Spleen (tissue), 11 donors: ENCODE results near the gene CELF3. TPM values are rescaled to one million over a fixed set of nuclear protein-coding genes. Genes with fewer than 3 reads are reported as not detected.
"Not testable (repeated sequence)": the region's sequence is repeated elsewhere in the genome, so short reads cannot be mapped to it uniquely, and the experiment has no call there.

Experiments
- DNase-seq: peaks from one replicate; pipeline ENCODE4 v3.0.0-alpha.2; 2020
- H3K27ac ChIP-seq, 8 donors: fragments of 200-600 bp; sonication (generic) in 7 of 8; 1 replicate in 4 of 8; 2 replicates in 4 of 8; pipeline versions ENCODE4 v1.5.0 to v1.8.0; 2016 to 2021; ENCODE audit warnings: inconsistent platforms in 4 of 8, mild to moderate bottlenecking in 4 of 8, moderate library complexity in 1 of 8
- H3K27me3 ChIP-seq, 7 donors: fragments of 200-600 bp; sonication (generic) in 6 of 7; replicated peaks in 1 of 7; 1 replicate in 4 of 7; 2 replicates in 3 of 7; pipeline versions ENCODE4 v1.5.0 to v1.8.0; 2016 to 2021; ENCODE audit warnings: inconsistent platforms in 3 of 7, mild to moderate bottlenecking in 1 of 7
- H3K36me3 ChIP-seq, 6 donors: fragments of 200-600 bp; sonication (generic) in 5 of 6; 1 replicate in 4 of 6; 2 replicates in 2 of 6; pipeline versions ENCODE4 v1.5.0 to v1.8.0; 2016 to 2021; ENCODE audit warnings: inconsistent platforms in 2 of 6
- H3K4me1 ChIP-seq, 6 donors: fragments of 200-600 bp; sonication (generic) in 5 of 6; 1 replicate in 3 of 6; 2 replicates in 3 of 6; pipeline versions ENCODE4 v1.5.0 to v1.8.0; 2016 to 2021; ENCODE audit warnings: inconsistent platforms in 3 of 6
- H3K4me3 ChIP-seq, 8 donors: fragments of 200-600 bp; sonication (generic) in 7 of 8; 1 replicate in 4 of 8; 2 replicates in 4 of 8; pipeline versions ENCODE4 v1.5.0 to v1.8.0; 2016 to 2021; ENCODE audit warnings: inconsistent platforms in 4 of 8, mild to moderate bottlenecking in 4 of 8, moderate library complexity in 2 of 8
- H3K9me3 ChIP-seq, 8 donors: fragments of 200-600 bp; sonication (generic) in 7 of 8; 1 replicate in 4 of 8; 2 replicates in 4 of 8; pipeline versions ENCODE4 v1.5.0 to v1.8.0; 2016 to 2021; ENCODE audit warnings: inconsistent platforms in 4 of 8
- CTCF ChIP-seq, 11 experiments: fragments of 200-600 bp in 7 of 11; fragments of 450-650 bp in 4 of 11; sonication (generic) in 4 of 11; IDR thresholded peaks in 8 of 11; conservative IDR thresholded peaks in 3 of 11; 1 replicate in 7 of 11; 2 replicates in 4 of 11; pipeline versions ENCODE4 v1.4.0 to v1.8.0; 2016 to 2021; ENCODE audit warnings: antibody characterized with exemption in 11 of 11, inconsistent platforms in 4 of 11, mild to moderate bottlenecking in 1 of 11
- POLR2A ChIP-seq, 3 donors: fragments of 450-650 bp; IDR thresholded peaks; one replicate each; pipeline ENCODE4 v1.5.1; 2017; ENCODE audit warnings: antibody characterized with exemption in 3 of 3, mild to moderate bottlenecking in 1 of 3
- POLR2AphosphoS5 ChIP-seq, 3 donors: sonication (generic); formaldehyde crosslinking; IDR thresholded peaks; one replicate each; pipeline ENCODE4 v1.5.1; 2017; ENCODE audit warnings: antibody characterized with exemption in 3 of 3
- WGBS, 5 donors: extraction: QIAGEN DNeasy Blood & Tissue Kit in 3 of 5; methylation state at CpG; one replicate each; pipeline versions ENCODE4 v1.1.5 to v1.1.7; 2013 to 2018; 5-methylcytosine and 5-hydroxymethylcytosine counted together
- intact Hi-C: fragments of 100-400 bp; cut with DNase I; formaldehyde crosslinking; loops from one replicate; pipeline ENCODE4 v1.15.0; 2023; ENCODE audit warnings: low total_unique reads
- polyA plus RNA-seq, 3 donors: library from polyadenylated mRNA; stranded (reverse); fragments of 200-250 nt; gene quantifications; one replicate each; pipeline ENCODE4 v1.2.1, GENCODE V29; 2013
- total RNA-seq, 7 donors: library from RNA; depleted of rRNA in 3 of 7; stranded (reverse); fragments of >200 nt in 3 of 7; fragmentation: NEBNext Ultra II Directional in 4 of 7; extraction: Animal tissue kit (Norgen Biotek cat#: 25700) in 4 of 7; gene quantifications; one replicate each; pipeline versions ENCODE4 v1.1.0 to v1.2.1, GENCODE V29; 2016 to 2021
- donor health status: healthy with polysubstance abuse.
- donor health status: DM: no; HTN: no; CAD: no; lungs with moderate emphysema.
- donor health status: DM: no; HTN: no; CAD: no.
- donor health status: Bipolar disorder and iron deficiency.
- donor health status: healthy.
- donor health status: DM: no; HTN: no; CAD: no.
- donor health status: DM: yes; HTN: yes; CAD: no.

CELF3 gene
- total and polyA plus RNA-seq, 10 donors: 0.02 to 0.40 TPM; not detected in 8

- TF ChIP-seq CTCF (IDR thresholded peaks at IDR 0.05 in 8 of 11, conservative IDR thresholded peaks at IDR 0.05 in 3 of 11) (no peak), POLR2A (IDR thresholded peaks at IDR 0.05) (no peak), POLR2AphosphoS5 (IDR thresholded peaks at IDR 0.05) (no peak)
- Histone ChIP-seq H3K36me3 (no peaks in the 10 kb centered on the region), H3K27me3 (no peaks in the 10 kb centered on the region), H3K27ac (no peak overlapping the region), H3K9me3 (peaks cover 0 to 22% (median 16%) of the 10 kb centered on the region in 8 donors), H3K4me1 (no peaks in the 10 kb centered on the region), H3K4me3 (no peak overlapping the region)
- intact Hi-C loops: no loop called here
- no peak for DNase-seq
- 85 to 91% (median 87%) methylated on average over 4 of the region's 4 CpGs for WGBS, 5 donors
Measured at GRCh38 chr1:151741516-151741915, 24.9 kb upstream of the CELF3 start.

GRCh38 chr1:151739590-151740355 lies 23.2 kb upstream of the CELF3 start:
- intact Hi-C loops: loop anchor here (5.0 to 10.0 kb wide), 2 partner anchors 147 to 295 kb away; no protein-coding TSS in a partner anchor
- WGBS, 5 donors: 59 to 78% (median 70%) methylated on average over 3 of the region's 3 CpGs
- no peaks in the 10 kb centered on the region for H3K36me3 ChIP-seq
- no peak overlapping the region for H3K27ac ChIP-seq
- H3K9me3 ChIP-seq: peaks cover 0 to 24% (median 16%) of the 10 kb centered on the region in 8 donors
- no peak for TF ChIP-seq CTCF (IDR thresholded peaks at IDR 0.05 in 8 of 11, conservative IDR thresholded peaks at IDR 0.05 in 3 of 11)
- TF ChIP-seq POLR2A (IDR thresholded peaks at IDR 0.05): no peak
- TF ChIP-seq POLR2AphosphoS5 (IDR thresholded peaks at IDR 0.05): no peak
- H3K27me3 ChIP-seq: no peaks in the 10 kb centered on the region
- no peak for DNase-seq
- H3K4me3 ChIP-seq: no peak overlapping the region
- peaks cover 0 to 3% (median 0%) of the 10 kb centered on the region in 6 donors for H3K4me1 ChIP-seq

GRCh38 chr1:151737479-151737878 lies 20.9 kb upstream of the CELF3 start:
- peaks cover 0 to 10% (median 0%) of the 10 kb centered on the region in 7 donors for H3K27me3 ChIP-seq
- peaks cover 0 to 24% (median 16%) of the 10 kb centered on the region in 8 donors for H3K9me3 ChIP-seq
- DNase-seq: no peak
- intact Hi-C loops: loop anchor here (5.0 to 10.0 kb wide), 2 partner anchors 145 to 293 kb away; no protein-coding TSS in a partner anchor
- no peak overlapping the region for H3K27ac ChIP-seq
- peaks cover 0 to 4% (median 0%) of the 10 kb centered on the region in 6 donors for H3K4me1 ChIP-seq
- TF ChIP-seq POLR2A (IDR thresholded peaks at IDR 0.05) (no peak), POLR2AphosphoS5 (IDR thresholded peaks at IDR 0.05) (no peak), CTCF (IDR thresholded peaks at IDR 0.05 in 8 of 11, conservative IDR thresholded peaks at IDR 0.05 in 3 of 11) (no peak)
- H3K36me3 ChIP-seq: no peaks in the 10 kb centered on the region
- no peak overlapping the region for H3K4me3 ChIP-seq

- H3K27ac ChIP-seq: no peak overlapping the region
- no peak for DNase-seq
- H3K36me3 ChIP-seq: no peaks in the 10 kb centered on the region
- no peak overlapping the region for H3K4me3 ChIP-seq
- H3K9me3 ChIP-seq: peaks cover 0 to 24% (median 16%) of the 10 kb centered on the region in 8 donors
- H3K27me3 ChIP-seq: peaks cover 0 to 10% (median 0%) of the 10 kb centered on the region in 7 donors
- 65 to 90% (median 79%) methylated on average over 2 of the region's 2 CpGs for WGBS, 5 donors
- peaks cover 0 to 4% (median 0%) of the 10 kb centered on the region in 6 donors for H3K4me1 ChIP-seq
- no peak for TF ChIP-seq POLR2A (IDR thresholded peaks at IDR 0.05)
- TF ChIP-seq POLR2AphosphoS5 (IDR thresholded peaks at IDR 0.05): no peak
- no peak for TF ChIP-seq CTCF (IDR thresholded peaks at IDR 0.05 in 8 of 11, conservative IDR thresholded peaks at IDR 0.05 in 3 of 11)
- intact Hi-C loops: loop anchor here (5.0 to 10.0 kb wide), 2 partner anchors 145 to 292 kb away; no protein-coding TSS in a partner anchor
Measured at GRCh38 chr1:151737026-151737425, 20.4 kb upstream of the CELF3 start.

GRCh38 chr1:151733995-151734394 lies 17.4 kb upstream of the CELF3 start:
- peaks cover 0 to 30% (median 2%) of the 10 kb centered on the region in 7 donors for H3K27me3 ChIP-seq
- intact Hi-C loops: loop anchor here (10.0 kb wide), 1 partner anchor 289 kb away; no protein-coding TSS in a partner anchor
- H3K4me3 ChIP-seq, H3K27ac ChIP-seq, H3K4me1 ChIP-seq, H3K36me3 ChIP-seq, DNase-seq: not testable (repeated sequence)
- H3K9me3 ChIP-seq: peaks cover 0 to 24% (median 16%) of the 10 kb centered on the region in 8 donors
- WGBS, 5 donors: 91 to 94% (median 92%) methylated on average over 9 of the region's 9 CpGs
